Measurements from ENCODE around the gene CENPP. TPM values are rescaled to one million over a fixed set of nuclear protein-coding genes. Genes with fewer than 3 reads are reported as not detected.

Gene CENPP
- total RNA-seq, 1 donor from 2014 or later, result 4.4 TPM

DNA sequence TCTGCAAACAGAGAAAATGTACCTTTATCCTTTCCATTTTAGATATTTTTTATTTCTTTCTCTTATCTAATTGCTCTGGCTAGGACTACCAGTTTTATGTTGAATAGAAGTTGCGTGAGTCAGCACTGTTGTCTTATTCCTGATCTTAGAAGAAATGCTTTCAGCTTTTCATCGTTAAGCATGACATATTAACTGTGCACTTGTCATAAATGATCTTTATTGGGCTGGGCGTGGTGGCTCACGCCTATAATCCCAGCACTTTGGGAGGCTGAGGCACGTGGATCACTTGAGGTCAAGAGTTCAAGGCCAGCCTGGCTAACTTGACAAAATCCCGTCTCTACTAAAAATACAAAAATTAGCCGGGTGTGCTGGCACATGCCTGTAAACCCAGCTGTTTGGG lies 218.2 kb downstream of the CENPP start:
- TF ChIP-seq, protein P1, sequence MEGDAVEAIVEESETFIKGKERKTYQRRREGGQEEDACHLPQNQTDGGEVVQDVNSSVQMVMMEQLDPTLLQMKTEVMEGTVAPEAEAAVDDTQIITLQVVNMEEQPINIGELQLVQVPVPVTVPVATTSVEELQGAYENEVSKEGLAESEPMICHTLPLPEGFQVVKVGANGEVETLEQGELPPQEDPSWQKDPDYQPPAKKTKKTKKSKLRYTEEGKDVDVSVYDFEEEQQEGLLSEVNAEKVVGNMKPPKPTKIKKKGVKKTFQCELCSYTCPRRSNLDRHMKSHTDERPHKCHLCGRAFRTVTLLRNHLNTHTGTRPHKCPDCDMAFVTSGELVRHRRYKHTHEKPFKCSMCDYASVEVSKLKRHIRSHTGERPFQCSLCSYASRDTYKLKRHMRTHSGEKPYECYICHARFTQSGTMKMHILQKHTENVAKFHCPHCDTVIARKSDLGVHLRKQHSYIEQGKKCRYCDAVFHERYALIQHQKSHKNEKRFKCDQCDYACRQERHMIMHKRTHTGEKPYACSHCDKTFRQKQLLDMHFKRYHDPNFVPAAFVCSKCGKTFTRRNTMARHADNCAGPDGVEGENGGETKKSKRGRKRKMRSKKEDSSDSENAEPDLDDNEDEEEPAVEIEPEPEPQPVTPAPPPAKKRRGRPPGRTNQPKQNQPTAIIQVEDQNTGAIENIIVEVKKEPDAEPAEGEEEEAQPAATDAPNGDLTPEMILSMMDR (conservative IDR thresholded peaks at IDR 0.05; ENCODE audit: low read depth, low read length), result no peak
- no peak overlapping the region for H3K4me3 ChIP-seq (ENCODE audit: low read depth, low read length)
- DNase-seq (ENCODE audit: low read depth), result no peak

DNA sequence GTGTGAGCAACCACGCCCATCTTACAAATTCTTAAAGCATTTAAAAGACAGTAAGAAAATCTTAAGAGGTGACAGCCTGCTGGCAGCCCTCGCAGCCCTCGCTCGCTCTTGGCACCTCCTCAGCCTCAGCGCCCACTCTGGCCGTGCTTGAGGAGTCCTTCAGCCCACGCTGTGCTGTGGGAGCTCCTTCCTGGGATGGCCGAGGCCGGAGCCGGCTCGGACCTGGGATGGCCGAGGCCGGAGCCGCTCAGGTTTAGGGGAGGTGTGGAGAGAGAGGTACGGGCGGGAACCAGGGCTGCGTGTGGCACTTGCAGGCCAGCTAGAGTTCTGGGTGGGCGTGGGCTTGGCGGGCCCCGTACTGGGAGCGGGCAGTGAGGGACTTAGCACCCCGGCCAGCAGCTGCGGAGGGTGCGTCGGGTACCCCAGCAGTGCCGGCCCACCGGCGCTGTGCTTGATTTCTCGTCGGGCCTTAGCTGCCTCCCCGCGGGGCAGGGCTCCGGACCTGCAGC lies 219.3 kb downstream of the CENPP start:
- H3K4me3 ChIP-seq (ENCODE audit: low read depth, low read length), result no peak overlapping the region
- DNase-seq (ENCODE audit: low read depth), result no peak
- TF ChIP-seq, protein P1 (conservative IDR thresholded peaks at IDR 0.05; ENCODE audit: low read depth, low read length), result no peak

DNA sequence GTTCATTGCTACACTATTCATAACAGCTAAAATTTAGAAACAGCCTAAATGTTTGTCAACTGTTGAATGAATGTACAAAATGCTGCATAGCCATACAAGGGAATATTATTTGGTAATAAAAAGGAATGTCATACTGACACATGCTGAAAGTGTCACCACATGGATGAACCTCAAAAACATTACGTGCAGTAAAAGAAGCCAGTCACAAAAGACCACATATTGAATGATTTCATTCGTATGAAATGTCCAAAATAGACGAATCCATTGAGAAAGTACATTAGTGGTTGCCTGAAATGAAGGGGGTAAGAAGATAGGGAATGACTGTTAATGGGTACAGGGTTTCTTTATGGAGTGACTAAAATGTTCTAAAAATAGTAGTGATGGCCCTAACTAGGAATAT lies 221.6 kb downstream of the CENPP start:
- H3K4me3 ChIP-seq (ENCODE audit: low read depth, low read length), result no peak overlapping the region
- DNase-seq (ENCODE audit: low read depth), result no peak
- TF ChIP-seq, protein P1 (conservative IDR thresholded peaks at IDR 0.05; ENCODE audit: low read depth, low read length), result no peak

DNA sequence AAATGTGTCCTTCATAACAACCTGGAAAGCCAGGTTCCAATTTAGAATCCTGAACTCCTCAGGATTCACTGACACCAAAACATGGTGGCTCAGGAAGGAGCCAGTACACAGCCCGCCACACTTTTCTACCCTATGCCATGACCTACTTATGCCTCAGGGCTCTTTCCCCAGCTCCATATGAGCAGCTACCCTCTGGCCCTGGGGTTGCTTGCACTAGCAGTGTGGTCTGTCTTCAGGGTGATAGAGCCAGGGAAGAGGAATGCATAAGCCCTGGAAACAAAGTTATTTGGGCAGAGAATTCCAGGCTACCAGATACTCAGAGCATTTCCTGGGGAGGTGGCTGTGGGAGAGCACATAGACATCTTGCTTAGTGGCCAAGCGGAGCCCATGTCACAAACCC lies 225.0 kb downstream of the CENPP start:
- no peak for DNase-seq (ENCODE audit: low read depth)
- H3K4me3 ChIP-seq (ENCODE audit: low read depth, low read length), result no peak overlapping the region
- TF ChIP-seq, protein P1 (conservative IDR thresholded peaks at IDR 0.05; ENCODE audit: low read depth, low read length), result no peak

DNA sequence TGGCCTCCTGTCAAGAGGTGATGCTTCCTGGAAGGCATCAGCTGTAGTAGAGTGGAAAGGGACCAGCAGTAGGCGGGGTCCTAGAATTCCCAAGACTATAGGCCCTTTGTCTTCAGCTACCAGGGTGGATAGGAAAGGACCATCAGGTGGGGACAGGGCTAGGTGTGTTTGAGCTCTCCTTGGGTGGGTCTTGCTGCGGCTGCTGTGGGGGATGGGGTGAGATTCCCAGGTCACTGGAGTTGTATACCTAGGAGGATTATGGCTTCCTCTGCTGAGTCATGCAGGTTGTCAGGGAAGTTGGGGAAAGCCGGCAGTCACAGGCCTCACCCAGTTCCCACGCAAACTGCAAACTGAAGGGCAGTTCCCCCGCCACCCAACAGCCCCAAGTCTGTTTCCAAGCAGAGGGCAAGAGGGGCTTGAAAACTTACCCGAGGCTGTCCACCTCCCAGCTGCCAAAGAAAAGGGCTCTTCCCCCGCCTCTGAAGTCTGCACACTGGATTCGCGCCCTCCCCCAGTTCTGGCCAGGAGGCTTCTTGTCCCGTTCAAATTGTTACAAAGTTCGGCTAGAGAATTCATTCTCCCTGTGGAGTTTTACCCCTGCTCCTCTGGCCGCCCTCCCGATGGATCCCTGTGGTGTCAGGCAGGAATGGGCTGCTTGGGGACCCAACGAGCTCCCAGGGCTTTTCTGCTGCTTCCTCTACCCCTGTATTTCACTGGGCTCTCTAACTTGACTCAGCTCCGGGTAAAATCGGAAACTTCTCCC lies 233.0 kb downstream of the CENPP start:
- H3K4me3 ChIP-seq (ENCODE audit: low read depth, low read length), result no peak overlapping the region
- TF ChIP-seq, protein P1 (conservative IDR thresholded peaks at IDR 0.05; ENCODE audit: low read depth, low read length), result no peak
- DNase-seq (ENCODE audit: low read depth), result no peak

DNA sequence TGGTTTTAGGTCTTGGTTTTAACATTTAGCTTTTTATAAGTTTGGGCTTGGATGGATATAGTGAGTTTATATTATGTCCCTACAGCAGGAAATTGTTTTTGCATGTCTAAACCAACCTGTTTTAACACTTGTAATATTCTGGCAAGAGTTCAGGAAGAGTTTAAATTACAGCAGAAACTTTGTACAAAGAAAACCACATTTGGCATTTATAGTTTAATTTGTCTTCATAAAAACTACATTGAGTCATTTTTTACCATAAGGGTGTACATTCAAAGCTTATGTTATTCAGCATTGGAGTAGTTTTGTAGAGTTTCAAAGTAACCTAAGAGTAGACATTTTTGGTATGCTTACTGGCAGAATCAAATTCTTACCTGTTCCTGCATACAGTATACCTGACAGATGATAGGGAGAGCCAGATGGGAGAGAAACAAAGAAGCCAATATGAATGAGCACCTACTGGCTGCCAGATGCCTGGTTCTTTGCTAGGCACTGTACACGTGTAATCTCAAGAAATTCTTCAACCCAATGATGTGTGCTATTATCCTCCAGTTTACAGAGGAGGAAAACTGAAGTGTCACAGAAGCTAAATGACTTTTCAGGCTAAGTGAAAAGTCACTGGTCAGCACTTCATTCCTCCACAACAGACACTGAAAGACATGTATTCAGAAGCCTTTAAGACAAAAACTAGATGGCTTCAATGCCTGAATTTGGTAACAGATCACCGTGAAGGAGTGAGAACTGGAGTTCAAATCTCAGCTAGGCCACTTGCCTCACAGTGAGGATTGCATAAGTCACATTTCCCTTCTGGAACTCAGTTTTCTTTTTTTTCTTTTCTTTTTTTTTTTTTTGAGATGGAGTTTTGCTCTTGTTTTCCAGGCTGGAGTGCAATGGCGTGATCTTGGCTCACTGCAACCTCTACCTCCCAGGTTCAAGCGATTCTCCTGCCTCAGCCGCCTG lies 235.9 kb downstream of the CENPP start:
- TF ChIP-seq, protein P1 (conservative IDR thresholded peaks at IDR 0.05; ENCODE audit: low read depth, low read length), result no peak
- DNase-seq (ENCODE audit: low read depth), result no peak
- H3K4me3 ChIP-seq (ENCODE audit: low read depth, low read length), result no peak overlapping the region

All from epithelial cell of proximal tubule (primary cell).